NCI-H2227 (cell line): ENCODE measurements around the gene SVIL.

ENCODE experiments used
- DNase-seq: peaks from one replicate; lab custom pipeline; 2025; ENCODE audit not compliant: unreplicated experiment; lab: John Stamatoyannopoulos, UW

SVIL gene

GRCh38 chr10:29431711-29432110, 203.1 kb downstream of the SVIL start:
- DNase-seq, result no peak

GRCh38 chr10:29430101-29430500, 204.7 kb downstream of the SVIL start:
- DNase-seq, result no peak

- DNase-seq, result no peak
Observed at GRCh38 chr10:29428486-29428885, 206.3 kb downstream of the SVIL start.

- DNase-seq, result no peak
Observed at GRCh38 chr10:29427667-29428066, 207.1 kb downstream of the SVIL start.

- no peak for DNase-seq
Observed at GRCh38 chr10:29426420-29426819, 208.4 kb downstream of the SVIL start.

GRCh38 chr10:29424017-29424416, 210.8 kb downstream of the SVIL start:
- no peak for DNase-seq

GRCh38 chr10:29420744-29421143, 214.0 kb downstream of the SVIL start:
- no peak for DNase-seq

- no peak for DNase-seq
Observed at GRCh38 chr10:29417324-29417723, 217.4 kb downstream of the SVIL start.

GRCh38 chr10:29415876-29416275, 218.9 kb downstream of the SVIL start:
- no peak for DNase-seq

- no peak for DNase-seq
Observed at GRCh38 chr10:29414501-29414900, 220.3 kb downstream of the SVIL start.

- DNase-seq, result no peak
Observed at GRCh38 chr10:29412485-29412884, 222.3 kb downstream of the SVIL start.

- DNase-seq, result no peak
Observed at GRCh38 chr10:29411666-29412315, 223.0 kb downstream of the SVIL start.

GRCh38 chr10:29409241-29410054, 225.3 kb downstream of the SVIL start:
- DNase-seq, result peak; percentile 75

- no peak for DNase-seq
Observed at GRCh38 chr10:29408847-29409240, 225.9 kb downstream of the SVIL start.
